C4-2B (cell line): ENCODE results near the gene LUC7L.

Experiments used
- H3K27ac ChIP-seq: fragments of 450-650 bp; 2 replicates; pipeline ENCODE4 v1.5.1; 2017
- ZFX ChIP-seq: fragments of 450-650 bp; IDR thresholded peaks from 2 replicates; pipeline ENCODE4 v1.6.1; 2017
- TF ChIP-seq, protein P1 (sequence below): fragments of 450-650 bp; conservative IDR thresholded peaks from 2 replicates; pipeline ENCODE4 v1.5.1; 2017; ENCODE audit warnings: mild to moderate bottlenecking

The LUC7L gene, protein sequence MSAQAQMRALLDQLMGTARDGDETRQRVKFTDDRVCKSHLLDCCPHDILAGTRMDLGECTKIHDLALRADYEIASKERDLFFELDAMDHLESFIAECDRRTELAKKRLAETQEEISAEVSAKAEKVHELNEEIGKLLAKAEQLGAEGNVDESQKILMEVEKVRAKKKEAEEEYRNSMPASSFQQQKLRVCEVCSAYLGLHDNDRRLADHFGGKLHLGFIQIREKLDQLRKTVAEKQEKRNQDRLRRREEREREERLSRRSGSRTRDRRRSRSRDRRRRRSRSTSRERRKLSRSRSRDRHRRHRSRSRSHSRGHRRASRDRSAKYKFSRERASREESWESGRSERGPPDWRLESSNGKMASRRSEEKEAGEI

DNA sequence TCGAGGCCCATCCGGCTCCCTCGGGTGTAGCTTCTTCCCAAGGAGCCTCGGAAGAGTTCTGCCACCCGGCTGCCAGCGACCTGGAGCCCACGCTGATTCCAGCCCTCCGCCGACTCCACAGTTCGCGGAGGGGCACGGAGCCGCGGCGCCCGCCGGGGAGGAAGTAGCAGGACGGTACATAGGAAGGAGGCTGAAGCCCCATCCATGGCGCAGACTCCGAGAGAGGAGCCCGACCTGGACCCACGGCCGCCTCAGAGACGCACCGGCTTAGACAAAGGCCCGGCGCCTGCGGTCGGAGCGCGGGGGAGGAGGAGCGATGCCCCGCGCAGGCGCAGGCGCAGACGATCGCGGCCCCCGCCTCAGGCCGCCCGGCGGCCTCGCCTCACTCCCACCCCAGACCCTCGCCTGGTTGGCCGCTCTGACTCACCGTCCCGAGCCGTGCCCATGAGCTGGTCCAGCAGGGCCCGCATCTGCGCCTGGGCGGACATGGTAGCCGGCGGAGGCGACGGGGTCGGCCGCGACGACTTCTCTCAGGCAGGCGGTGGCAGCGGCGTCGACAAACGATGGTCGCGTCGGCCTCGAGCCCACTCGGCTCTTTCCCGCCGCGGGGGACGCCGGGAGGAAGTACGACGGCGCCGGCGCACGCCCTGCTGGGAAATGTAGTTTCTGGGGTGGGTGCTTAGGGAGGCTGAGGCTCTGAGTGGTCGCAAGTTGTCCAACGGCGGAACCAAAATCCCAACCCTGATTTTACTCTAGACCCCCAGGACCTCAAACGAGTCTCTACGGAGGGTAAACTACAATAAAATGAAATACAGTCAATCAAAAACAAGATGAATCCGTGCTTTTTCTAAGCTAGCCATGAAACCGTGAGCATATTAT, at the start of gene LUC7L:
LUC7L (minus strand) TSS at position 598 of the 879 bp plus-strand sequence; CDS start at position 488, 110 bp downstream.
- peak; percentile 95 for TF ChIP-seq ZFX
- TF ChIP-seq, protein P1, sequence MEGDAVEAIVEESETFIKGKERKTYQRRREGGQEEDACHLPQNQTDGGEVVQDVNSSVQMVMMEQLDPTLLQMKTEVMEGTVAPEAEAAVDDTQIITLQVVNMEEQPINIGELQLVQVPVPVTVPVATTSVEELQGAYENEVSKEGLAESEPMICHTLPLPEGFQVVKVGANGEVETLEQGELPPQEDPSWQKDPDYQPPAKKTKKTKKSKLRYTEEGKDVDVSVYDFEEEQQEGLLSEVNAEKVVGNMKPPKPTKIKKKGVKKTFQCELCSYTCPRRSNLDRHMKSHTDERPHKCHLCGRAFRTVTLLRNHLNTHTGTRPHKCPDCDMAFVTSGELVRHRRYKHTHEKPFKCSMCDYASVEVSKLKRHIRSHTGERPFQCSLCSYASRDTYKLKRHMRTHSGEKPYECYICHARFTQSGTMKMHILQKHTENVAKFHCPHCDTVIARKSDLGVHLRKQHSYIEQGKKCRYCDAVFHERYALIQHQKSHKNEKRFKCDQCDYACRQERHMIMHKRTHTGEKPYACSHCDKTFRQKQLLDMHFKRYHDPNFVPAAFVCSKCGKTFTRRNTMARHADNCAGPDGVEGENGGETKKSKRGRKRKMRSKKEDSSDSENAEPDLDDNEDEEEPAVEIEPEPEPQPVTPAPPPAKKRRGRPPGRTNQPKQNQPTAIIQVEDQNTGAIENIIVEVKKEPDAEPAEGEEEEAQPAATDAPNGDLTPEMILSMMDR = no peak
- peak within 1 kb of the TSS; percentile 95 for H3K27ac ChIP-seq

GRCh38 chr16:278863-279366, 49.7 kb upstream of the LUC7L start:
- TF ChIP-seq ZFX = no peak
- TF ChIP-seq, protein P1 = no peak
- no peak overlapping the region for H3K27ac ChIP-seq

- H3K27ac ChIP-seq = no peak overlapping the region
- TF ChIP-seq, protein P1 = no peak
- no peak for TF ChIP-seq ZFX
Measured at GRCh38 chr16:276426-277077, 47.3 kb upstream of the LUC7L start.

GRCh38 chr16:275786-276232, 46.6 kb upstream of the LUC7L start, which contains the start of gene RGS11:
TSS of gene RGS11 (minus strand) at chr16:275944. CDS start at chr16:275911, 33 bp downstream.
- no peak within 1 kb of the TSS for H3K27ac ChIP-seq
- TF ChIP-seq, protein P1 = no peak
- no peak for TF ChIP-seq ZFX

DNA sequence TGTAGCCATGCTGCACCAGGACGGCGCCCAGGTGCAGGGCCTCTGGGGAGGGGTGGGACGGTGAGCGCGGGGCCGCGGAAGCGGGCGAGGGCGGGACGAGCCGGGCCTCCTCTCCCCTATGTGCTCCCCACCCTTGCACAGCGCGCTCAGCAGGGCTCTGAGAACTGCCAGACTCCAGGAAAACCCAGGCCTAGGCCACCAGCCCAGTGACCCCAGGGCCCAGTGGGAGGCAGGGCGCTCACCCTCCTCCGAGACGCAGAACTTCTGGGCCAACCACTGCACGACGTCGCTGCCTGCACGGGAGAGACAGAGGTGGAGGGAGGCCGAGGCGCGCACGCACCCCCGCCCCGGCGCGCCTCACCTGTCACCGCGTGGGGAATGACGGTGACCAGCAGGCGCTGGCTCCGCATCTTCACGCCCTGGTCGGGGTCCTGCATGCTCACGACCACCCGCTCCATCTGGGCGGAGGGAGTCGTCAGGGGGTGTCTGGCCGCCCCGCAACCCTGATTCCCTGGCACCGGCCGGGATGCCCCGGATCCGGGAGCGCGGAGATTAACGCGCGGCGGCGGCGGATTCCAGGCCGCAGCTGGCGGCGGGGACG, 45.9 kb upstream of the LUC7L start:
- TF ChIP-seq, protein P1 = no peak
- no peak for TF ChIP-seq ZFX
- H3K27ac ChIP-seq = no peak overlapping the region

DNA sequence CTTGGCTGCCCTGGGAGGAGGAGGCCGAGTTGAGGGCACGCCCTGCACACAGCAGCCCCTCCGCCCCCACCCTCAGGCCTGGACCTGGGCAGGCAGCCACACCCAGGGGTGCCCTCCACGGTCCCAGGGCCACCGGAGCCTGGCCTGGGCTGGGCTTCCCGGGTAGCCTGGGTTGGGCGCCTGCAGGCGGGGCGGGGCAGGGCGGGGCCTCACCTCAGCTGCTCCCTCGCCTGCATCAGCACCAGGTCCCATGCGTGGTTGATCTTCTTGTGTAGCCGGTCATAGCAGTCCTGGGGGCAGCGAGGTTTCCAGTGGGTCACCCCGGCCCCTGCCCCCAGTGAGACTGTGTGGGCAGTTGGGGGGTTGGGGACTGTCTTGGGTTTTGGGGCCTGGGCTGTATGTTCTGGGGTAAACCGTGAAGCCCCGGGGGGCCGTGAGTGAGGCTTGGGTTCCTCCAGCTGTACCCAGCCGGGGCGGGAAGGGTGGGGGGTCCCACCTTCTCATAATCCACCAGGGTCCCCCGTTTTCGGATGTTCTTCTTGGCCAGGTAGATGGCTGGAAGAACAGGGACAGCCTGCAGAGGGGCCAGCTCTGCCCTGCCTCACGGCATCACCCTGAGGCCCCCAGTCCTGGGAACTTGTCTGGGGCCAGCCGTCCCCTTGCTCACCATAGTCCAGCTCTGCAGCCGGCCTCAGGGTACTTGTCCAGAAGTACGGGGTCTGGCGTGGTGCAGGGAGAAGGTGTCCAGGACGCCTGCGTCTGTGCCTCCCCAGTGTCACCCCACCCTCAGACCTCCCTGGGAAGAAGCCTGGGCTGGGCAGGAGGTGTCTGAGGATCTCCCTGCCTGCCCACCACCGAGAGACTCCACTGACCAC, 44.5 kb upstream of the LUC7L start:
- TF ChIP-seq ZFX = no peak
- TF ChIP-seq, protein P1 = no peak
- no peak overlapping the region; the same call in 1 of the 2 replicates for H3K27ac ChIP-seq
